CD4-positive, CD25-positive, alpha-beta regulatory T cell (primary cell): Measurements from ENCODE around the gene STPG4. TPM values are rescaled to one million over a fixed set of nuclear protein-coding genes. Genes with fewer than 3 reads are reported as not detected.

Source experiments
- ATAC-seq, 2 donors: fragments of 150-1000 bp; cut with Tn5 transposase; one replicate each; pipeline ENCODE4 v1.10.0; 2021; ENCODE audit warnings: low read depth in 2 of 2, moderate number of reproducible peaks in 2 of 2, moderate library complexity in 1 of 2
- DNase-seq, 3 donors: peaks; one replicate each; pipeline versions ENCODE4 v3.0.0 to v3.0.0-alpha.2; 2012 to 2022; ENCODE audit warnings: mixed read lengths in 1 of 3
- H3K27ac ChIP-seq: one replicate; pipeline ENCODE4 v1.7.0; 2013; ENCODE audit warnings: mild to moderate bottlenecking, low read length; ENCODE audit not compliant: insufficient read depth, poor library complexity, severe bottlenecking
- H3K27me3 ChIP-seq: one replicate; pipeline ENCODE4 v1.7.0; 2013; ENCODE audit warnings: low read length; ENCODE audit not compliant: control insufficient read depth, insufficient read depth
- H3K36me3 ChIP-seq: one replicate; pipeline ENCODE4 v1.7.0; 2013; ENCODE audit warnings: mild to moderate bottlenecking, low read length, moderate library complexity; ENCODE audit not compliant: control insufficient read depth, insufficient read depth
- H3K4me1 ChIP-seq: 2 replicates; pipeline ENCODE4 v1.7.0; 2013; ENCODE audit warnings: mild to moderate bottlenecking, low read length; ENCODE audit not compliant: insufficient read depth, control insufficient read depth, poor library complexity, severe bottlenecking
- H3K4me3 ChIP-seq: one replicate; pipeline ENCODE4 v1.7.0; 2013; ENCODE audit warnings: low read depth, mild to moderate bottlenecking, low read length, moderate library complexity
- H3K9me3 ChIP-seq, 2 experiments: 1 replicate in 1 of 2; 2 replicates in 1 of 2; pipeline ENCODE4 v1.7.0; 2013; ENCODE audit warnings: low read length in 2 of 2, mild to moderate bottlenecking in 1 of 2, moderate library complexity in 1 of 2; ENCODE audit not compliant: control insufficient read depth in 2 of 2
- H3K27ac Mint-ChIP-seq, 3 donors: one replicate each; pipeline ENCODE4 v1.8.0; 2020 to 2022; ENCODE audit warnings: mild to moderate bottlenecking in 3 of 3, mixed read lengths in 3 of 3, moderate library complexity in 2 of 3
- H3K27me3 Mint-ChIP-seq: one replicate; pipeline ENCODE4 v1.8.0; 2022; ENCODE audit warnings: mild to moderate bottlenecking, mixed read lengths
- H3K36me3 Mint-ChIP-seq: one replicate; pipeline ENCODE4 v1.8.0; 2020; ENCODE audit warnings: mixed read lengths
- H3K4me1 Mint-ChIP-seq, 4 donors: one replicate each; pipeline ENCODE4 v1.8.0; 2020 to 2022; ENCODE audit warnings: mixed read lengths in 4 of 4, mild to moderate bottlenecking in 1 of 4
- H3K4me3 Mint-ChIP-seq, 4 donors: one replicate each; pipeline ENCODE4 v1.8.0; 2020 to 2022; ENCODE audit warnings: mild to moderate bottlenecking in 4 of 4, mixed read lengths in 4 of 4, moderate library complexity in 3 of 4
- H3K9me3 Mint-ChIP-seq, 7 donors: one replicate each; pipeline ENCODE4 v1.8.0; 2020 to 2022; ENCODE audit warnings: mixed read lengths in 7 of 7, mild to moderate bottlenecking in 3 of 7, moderate library complexity in 2 of 7
- polyA plus RNA-seq, 4 donors: library from polyadenylated mRNA; unstranded; fragments of 300-500 nt; fragmentation: Illumina TruSeq; gene quantifications; one replicate each; pipeline ENCODE4 v1.2.3, GENCODE V29; 2021
- total RNA-seq: library from RNA; stranded (reverse); gene quantifications from one replicate; pipeline ENCODE4 v1.2.3, GENCODE V29; 2022

STPG4 gene
- total and polyA plus RNA-seq, 5 donors from 2014 or later = 0.32 TPM; not detected in 4

DNA sequence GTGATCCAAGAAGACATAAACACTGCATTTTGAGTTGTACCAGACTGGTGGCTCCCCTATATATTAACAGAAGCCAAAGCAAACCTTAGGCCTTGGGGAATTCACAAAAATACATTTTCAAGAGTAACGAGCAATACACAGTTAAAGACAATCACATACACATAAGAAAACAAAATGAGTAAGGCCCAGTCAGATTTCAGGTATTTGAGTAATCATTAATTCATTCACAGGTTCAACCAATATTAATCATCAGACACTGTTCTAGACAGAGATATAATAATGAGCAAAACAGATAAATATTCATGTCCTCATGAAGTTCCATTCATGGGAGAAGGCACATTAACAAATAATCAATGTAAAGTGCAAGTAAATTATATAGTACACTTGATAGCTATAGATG, 9.6 kb downstream of the STPG4 start:
- no peak for DNase-seq
- Mint-ChIP-seq H3K4me3 (no peak overlapping the region), H3K36me3 (peaks cover 34% of the 10 kb centered on the region), H3K27ac (no peak overlapping the region), H3K4me1 (peaks cover 0 to 5% (median 0%) of the 10 kb centered on the region in 4 donors), H3K27me3 (peaks cover 2% of the 10 kb centered on the region), H3K9me3 (peaks cover 0 to 4% (median 0%) of the 10 kb centered on the region in 7 donors)
- H3K36me3 ChIP-seq = peaks cover 20% of the 10 kb centered on the region
- ATAC-seq = no peak
- H3K9me3 ChIP-seq = no peaks in the 10 kb centered on the region
- H3K27me3 ChIP-seq = no peaks in the 10 kb centered on the region
- no peaks in the 10 kb centered on the region for H3K4me1 ChIP-seq
- H3K27ac ChIP-seq = no peak overlapping the region
- H3K4me3 ChIP-seq = no peak overlapping the region

- no peak overlapping the region for H3K27ac Mint-ChIP-seq
- Histone ChIP-seq H3K36me3 (peaks cover 3% of the 10 kb centered on the region), H3K4me3 (no peak overlapping the region), H3K9me3 (peaks cover 0 to 2% of the 10 kb centered on the region in 2 experiments), H3K27me3 (no peaks in the 10 kb centered on the region), H3K4me1 (no peaks in the 10 kb centered on the region), H3K27ac (no peak overlapping the region)
- no peak overlapping the region for H3K4me3 Mint-ChIP-seq
- DNase-seq (no peak), ATAC-seq (no peak)
- H3K4me1 Mint-ChIP-seq = peaks cover 0 to 5% (median 0%) of the 10 kb centered on the region in 4 donors
- H3K36me3 Mint-ChIP-seq = peaks cover 47% of the 10 kb centered on the region
- peaks cover 4% of the 10 kb centered on the region for H3K27me3 Mint-ChIP-seq
- peaks cover under 1 to 26% (median 7%) of the 10 kb centered on the region in 7 donors for H3K9me3 Mint-ChIP-seq
Observed at GRCh38 chr2:47141520-47141919, 13.6 kb downstream of the STPG4 start.

DNA sequence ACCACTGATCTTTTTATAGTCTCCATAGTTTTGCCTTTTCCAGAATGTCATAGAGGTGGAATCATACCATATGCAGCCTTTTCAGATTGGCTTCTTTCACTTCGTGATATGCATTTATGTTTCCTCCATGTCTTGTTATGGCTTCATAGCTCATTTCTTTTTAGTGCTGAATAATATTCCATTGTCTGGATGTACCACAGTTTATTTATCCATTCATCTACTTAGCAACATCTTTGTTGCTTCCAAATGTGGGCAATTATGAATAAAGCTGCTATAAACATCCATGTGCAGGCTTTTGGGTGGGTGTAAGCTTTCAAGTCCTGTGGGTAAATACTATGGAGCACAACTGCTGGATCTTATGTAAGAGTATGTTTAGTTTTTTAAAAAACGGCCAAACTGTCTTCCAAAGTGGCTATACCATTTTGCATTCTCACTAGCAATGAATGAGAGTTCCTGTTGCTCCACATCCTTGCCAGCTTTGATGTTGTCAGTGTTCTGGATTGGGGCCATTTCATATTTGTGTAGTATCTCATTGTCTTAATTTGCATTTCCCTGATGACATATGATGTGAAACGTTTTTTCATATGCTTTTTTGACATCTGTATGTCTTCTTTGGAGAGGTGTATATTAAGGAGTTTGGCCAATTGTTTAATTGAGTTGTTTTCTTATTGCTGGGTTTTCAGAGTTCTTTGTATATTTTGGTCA, 20.6 kb downstream of the STPG4 start:
- H3K4me1 ChIP-seq = no peaks in the 10 kb centered on the region
- no peaks in the 10 kb centered on the region for H3K36me3 ChIP-seq
- Mint-ChIP-seq H3K4me3 (no peak overlapping the region), H3K9me3 (peaks cover 7 to 38% (median 11%) of the 10 kb centered on the region in 7 donors), H3K27ac (no peak overlapping the region), H3K27me3 (no peaks in the 10 kb centered on the region), H3K36me3 (peaks cover 24% of the 10 kb centered on the region), H3K4me1 (no peaks in the 10 kb centered on the region)
- H3K27me3 ChIP-seq = no peaks in the 10 kb centered on the region
- H3K27ac ChIP-seq = no peak overlapping the region
- peaks cover 2 to 8% of the 10 kb centered on the region in 2 experiments for H3K9me3 ChIP-seq
- H3K4me3 ChIP-seq = no peak overlapping the region
- DNase-seq = no peak
- no peak for ATAC-seq

DNA sequence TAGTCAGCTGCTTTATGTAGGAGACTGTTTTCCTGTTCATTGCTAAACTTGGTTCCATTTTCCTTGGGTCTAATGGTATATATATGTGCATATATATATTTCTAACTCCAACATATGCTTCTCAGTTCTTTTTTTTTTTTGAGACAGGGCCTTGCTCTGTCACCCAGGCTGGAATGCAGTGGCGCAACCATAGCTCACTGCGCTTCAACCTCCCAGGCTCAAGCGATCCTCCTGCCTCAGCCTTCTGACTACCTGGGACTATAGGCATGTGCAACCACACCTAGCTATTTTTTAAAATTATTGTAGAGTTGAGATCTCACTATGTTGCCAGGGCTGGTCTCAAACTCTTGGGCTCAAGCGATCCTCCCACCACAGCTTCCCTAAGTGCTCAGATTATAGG, 22.1 kb downstream of the STPG4 start:
- H3K27ac Mint-ChIP-seq = no peak overlapping the region

DNA sequence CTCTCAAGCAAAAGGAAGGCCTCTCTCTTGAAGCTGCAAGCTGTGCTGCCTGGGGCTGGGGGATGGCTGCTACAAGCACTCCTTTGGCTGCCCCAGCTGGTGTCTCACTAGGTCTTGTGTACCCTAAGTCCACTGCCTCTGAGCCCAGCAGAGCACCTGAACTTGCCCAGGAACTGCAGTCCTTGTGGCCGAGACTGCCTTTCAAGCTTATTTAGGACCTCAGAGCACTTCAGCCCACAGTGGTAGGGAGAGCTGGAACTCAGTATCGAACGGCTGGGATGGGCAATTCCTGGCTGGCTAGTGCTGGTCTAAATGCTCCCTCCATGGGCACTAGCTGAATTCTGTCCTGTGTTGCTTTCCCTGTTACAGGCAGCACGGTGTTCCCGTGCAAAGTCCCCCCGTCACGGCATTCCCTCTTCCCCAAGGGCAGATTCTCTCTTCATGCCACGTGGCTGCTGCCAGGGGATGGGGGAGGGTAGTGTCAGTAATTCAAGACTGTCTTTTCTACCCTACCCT, 25.9 kb downstream of the STPG4 start:
- H3K27me3 Mint-ChIP-seq = peaks cover 15% of the 10 kb centered on the region
- H3K9me3 Mint-ChIP-seq = peaks cover 0 to 6% (median 4%) of the 10 kb centered on the region in 7 donors
- ATAC-seq = no peak
- H3K4me3 Mint-ChIP-seq = no peak overlapping the region
- no peaks in the 10 kb centered on the region for H3K4me1 Mint-ChIP-seq
- no peak for DNase-seq
- H3K27me3 ChIP-seq = no peaks in the 10 kb centered on the region
- H3K27ac Mint-ChIP-seq = no peak overlapping the region
- no peak overlapping the region for H3K4me3 ChIP-seq
- no peak overlapping the region for H3K27ac ChIP-seq
- no peaks in the 10 kb centered on the region for H3K36me3 ChIP-seq
- H3K4me1 ChIP-seq = no peaks in the 10 kb centered on the region
- H3K9me3 ChIP-seq = peaks cover 0 to under 1% of the 10 kb centered on the region in 2 experiments
- H3K36me3 Mint-ChIP-seq = peaks cover 4% of the 10 kb centered on the region

More for the DNA sequence above, 22.1 kb downstream of the STPG4 start:
- no peaks in the 10 kb centered on the region for H3K27me3 Mint-ChIP-seq
- no peak for ATAC-seq
- H3K36me3 ChIP-seq = no peaks in the 10 kb centered on the region
- DNase-seq = no peak
- no peaks in the 10 kb centered on the region for H3K4me1 ChIP-seq
- H3K36me3 Mint-ChIP-seq = peaks cover 15% of the 10 kb centered on the region
- no peaks in the 10 kb centered on the region for H3K27me3 ChIP-seq
- H3K9me3 Mint-ChIP-seq = peaks cover 2 to 27% (median 10%) of the 10 kb centered on the region in 7 donors
- no peak overlapping the region for H3K4me3 ChIP-seq
- H3K4me1 Mint-ChIP-seq = no peaks in the 10 kb centered on the region
- H3K4me3 Mint-ChIP-seq = no peak overlapping the region
- H3K9me3 ChIP-seq = peaks cover 2 to 8% of the 10 kb centered on the region in 2 experiments
- no peak overlapping the region for H3K27ac ChIP-seq

DNA sequence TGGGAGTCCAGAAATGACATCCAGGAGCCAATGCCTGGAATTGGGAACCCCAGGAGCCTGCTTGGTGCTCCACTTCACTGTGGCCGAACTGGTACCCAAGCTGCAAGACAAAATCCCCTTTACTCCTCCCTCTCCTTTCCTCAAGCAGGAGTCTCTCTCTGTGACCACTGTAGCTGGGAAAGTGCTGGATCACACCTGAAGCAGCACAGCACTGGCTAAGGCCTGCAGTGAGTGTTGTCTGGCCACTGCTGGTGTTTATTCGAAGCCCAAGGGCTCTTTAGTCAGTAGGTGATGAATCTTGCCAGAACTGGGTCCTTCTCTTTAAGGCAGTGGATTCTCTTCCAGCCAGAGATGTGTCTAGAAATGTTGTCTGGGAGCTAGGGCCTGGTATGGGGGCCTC, 26.4 kb downstream of the STPG4 start:
- H3K27me3 Mint-ChIP-seq = peaks cover 20% of the 10 kb centered on the region
- DNase-seq = no peak
- no peaks in the 10 kb centered on the region for H3K27me3 ChIP-seq
- H3K4me1 ChIP-seq = no peaks in the 10 kb centered on the region
- H3K27ac ChIP-seq = no peak overlapping the region
- no peak overlapping the region for H3K27ac Mint-ChIP-seq
- peaks cover 4% of the 10 kb centered on the region for H3K36me3 Mint-ChIP-seq
- no peaks in the 10 kb centered on the region for H3K4me1 Mint-ChIP-seq
- no peak overlapping the region for H3K4me3 ChIP-seq
- H3K4me3 Mint-ChIP-seq = no peak overlapping the region
- peaks cover 0 to 5% (median 2%) of the 10 kb centered on the region in 7 donors for H3K9me3 Mint-ChIP-seq
- H3K36me3 ChIP-seq = no peaks in the 10 kb centered on the region
- no peaks in the 10 kb centered on the region for H3K9me3 ChIP-seq
- ATAC-seq = no peak

- peaks cover 4% of the 10 kb centered on the region for H3K36me3 Mint-ChIP-seq
- no peaks in the 10 kb centered on the region for H3K4me1 ChIP-seq
- no peak overlapping the region for H3K4me3 ChIP-seq
- ATAC-seq (no peak), DNase-seq (no peak)
- H3K9me3 Mint-ChIP-seq = peaks cover 0 to 5% (median 2%) of the 10 kb centered on the region in 7 donors
- H3K4me3 Mint-ChIP-seq = no peak overlapping the region
- H3K9me3 ChIP-seq = no peaks in the 10 kb centered on the region
- H3K27me3 Mint-ChIP-seq = peaks cover 25% of the 10 kb centered on the region
- no peak overlapping the region for H3K27ac ChIP-seq
- H3K4me1 Mint-ChIP-seq = no peaks in the 10 kb centered on the region
- no peaks in the 10 kb centered on the region for H3K27me3 ChIP-seq
- H3K36me3 ChIP-seq = no peaks in the 10 kb centered on the region
- no peak overlapping the region for H3K27ac Mint-ChIP-seq
Observed at GRCh38 chr2:47127862-47128543, 27.1 kb downstream of the STPG4 start.
